Measurements from ENCODE around the gene CCDC97.

CCDC97 gene

DNA sequence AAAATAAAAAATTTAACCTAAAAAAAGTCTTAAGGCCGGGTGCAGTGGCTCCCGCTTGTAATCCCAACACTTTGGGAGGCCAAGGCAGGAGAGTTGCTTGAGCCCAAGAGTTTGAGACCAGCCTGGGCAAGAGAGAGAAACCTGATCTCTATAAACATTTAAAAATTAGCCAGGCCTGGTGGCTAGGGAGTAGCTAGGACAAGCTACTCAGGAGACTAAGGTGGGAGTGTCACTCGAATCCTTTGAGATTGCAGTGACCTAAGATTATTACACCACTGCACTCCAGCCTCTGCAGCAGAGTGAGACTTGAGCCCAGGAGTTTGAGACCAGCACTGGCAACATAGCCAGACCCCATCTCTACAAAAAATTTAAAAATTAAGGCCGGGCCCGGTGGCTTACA lies 1.1 kb downstream of the CCDC97 start:
- Histone ChIP-seq H3K79me2 (ENCODE audit: control insufficient read depth, low read length) (peaks cover 55% of the 10 kb centered on the region), H4K20me1 (ENCODE audit: control insufficient read depth, insufficient read depth, low read depth, low read length) (no peaks in the 10 kb centered on the region), H3K27ac (ENCODE audit: low read depth, low read length) (no peak overlapping the region)

DNA sequence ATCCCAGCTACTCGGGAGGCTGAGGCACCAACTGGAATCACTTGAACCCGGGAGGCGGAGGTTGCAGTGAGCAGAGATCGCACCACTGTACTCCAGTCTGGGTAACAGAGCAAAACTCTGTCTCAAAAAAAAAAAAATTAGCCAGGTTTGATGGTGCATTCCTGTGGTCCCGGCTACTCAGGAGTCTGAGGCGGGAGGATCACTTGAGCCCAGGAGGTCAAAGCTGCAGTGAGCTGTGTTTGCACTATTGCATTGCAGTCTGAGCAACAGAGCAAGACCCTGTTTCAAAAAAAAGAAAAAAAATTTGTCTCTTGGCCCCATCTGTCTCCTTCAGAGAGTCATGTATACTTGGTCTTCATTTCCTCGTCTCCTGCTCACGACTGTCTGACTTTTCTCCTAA lies 1.6 kb downstream of the CCDC97 start:
- Histone ChIP-seq H3F3A (ENCODE audit: control insufficient read depth, insufficient read depth) (peaks cover 19% of the 10 kb centered on the region), H3K79me2 (ENCODE audit: control insufficient read depth, low read length) (peaks cover 56% of the 10 kb centered on the region), H3K4me1 (ENCODE audit: control insufficient read depth, low read length) (peaks cover 39% of the 10 kb centered on the region), H3K4me2 (ENCODE audit: low read length) (peak overlapping the region; percentile 97), H3K9me3 (ENCODE audit: control insufficient read depth, insufficient read depth, low read length) (no peaks in the 10 kb centered on the region), H4K20me1 (ENCODE audit: control insufficient read depth, insufficient read depth, low read depth, low read length) (no peaks in the 10 kb centered on the region), H3K36me3 (ENCODE audit: control insufficient read depth, low read length) (peaks cover 50% of the 10 kb centered on the region), H3K9me2 (replicated peaks; ENCODE audit: control insufficient read depth, low read length) (no peaks in the 10 kb centered on the region), H3K4me3 (ENCODE audit: low read length) (no peak overlapping the region; the same call in 1 of the 2 replicates), H3K27ac (ENCODE audit: low read depth, low read length) (no peak overlapping the region), H3K27me3 (ENCODE audit: control insufficient read depth, low read length) (no peaks in the 10 kb centered on the region)
- TF ChIP-seq EZH2phosphoT487 (IDR thresholded peaks at IDR 0.05; ENCODE audit: borderline replicate concordance, low read length) = no peak
- TF ChIP-seq, protein P1, sequence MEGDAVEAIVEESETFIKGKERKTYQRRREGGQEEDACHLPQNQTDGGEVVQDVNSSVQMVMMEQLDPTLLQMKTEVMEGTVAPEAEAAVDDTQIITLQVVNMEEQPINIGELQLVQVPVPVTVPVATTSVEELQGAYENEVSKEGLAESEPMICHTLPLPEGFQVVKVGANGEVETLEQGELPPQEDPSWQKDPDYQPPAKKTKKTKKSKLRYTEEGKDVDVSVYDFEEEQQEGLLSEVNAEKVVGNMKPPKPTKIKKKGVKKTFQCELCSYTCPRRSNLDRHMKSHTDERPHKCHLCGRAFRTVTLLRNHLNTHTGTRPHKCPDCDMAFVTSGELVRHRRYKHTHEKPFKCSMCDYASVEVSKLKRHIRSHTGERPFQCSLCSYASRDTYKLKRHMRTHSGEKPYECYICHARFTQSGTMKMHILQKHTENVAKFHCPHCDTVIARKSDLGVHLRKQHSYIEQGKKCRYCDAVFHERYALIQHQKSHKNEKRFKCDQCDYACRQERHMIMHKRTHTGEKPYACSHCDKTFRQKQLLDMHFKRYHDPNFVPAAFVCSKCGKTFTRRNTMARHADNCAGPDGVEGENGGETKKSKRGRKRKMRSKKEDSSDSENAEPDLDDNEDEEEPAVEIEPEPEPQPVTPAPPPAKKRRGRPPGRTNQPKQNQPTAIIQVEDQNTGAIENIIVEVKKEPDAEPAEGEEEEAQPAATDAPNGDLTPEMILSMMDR (IDR thresholded peaks at IDR 0.05; ENCODE audit: low read depth, low read length, poor library complexity, severe bottlenecking) = no peak

More for the DNA sequence above, 1.1 kb downstream of the CCDC97 start:
- Histone ChIP-seq H3F3A (ENCODE audit: control insufficient read depth, insufficient read depth) (peaks cover 21% of the 10 kb centered on the region), H3K9me2 (replicated peaks; ENCODE audit: control insufficient read depth, low read length) (no peaks in the 10 kb centered on the region), H3K4me1 (ENCODE audit: control insufficient read depth, low read length) (peaks cover 41% of the 10 kb centered on the region), H3K4me2 (ENCODE audit: low read length) (peak overlapping the region; percentile 97), H3K36me3 (ENCODE audit: control insufficient read depth, low read length) (peaks cover 50% of the 10 kb centered on the region), H3K27me3 (ENCODE audit: control insufficient read depth, low read length) (no peaks in the 10 kb centered on the region), H3K4me3 (ENCODE audit: low read length) (peak overlapping the region; percentile 97), H3K9me3 (ENCODE audit: control insufficient read depth, insufficient read depth, low read length) (no peaks in the 10 kb centered on the region)
- TF ChIP-seq, protein P1 (IDR thresholded peaks at IDR 0.05; ENCODE audit: low read depth, low read length, poor library complexity, severe bottlenecking) = no peak
- no peak for TF ChIP-seq EZH2phosphoT487 (IDR thresholded peaks at IDR 0.05; ENCODE audit: borderline replicate concordance, low read length)

DNA sequence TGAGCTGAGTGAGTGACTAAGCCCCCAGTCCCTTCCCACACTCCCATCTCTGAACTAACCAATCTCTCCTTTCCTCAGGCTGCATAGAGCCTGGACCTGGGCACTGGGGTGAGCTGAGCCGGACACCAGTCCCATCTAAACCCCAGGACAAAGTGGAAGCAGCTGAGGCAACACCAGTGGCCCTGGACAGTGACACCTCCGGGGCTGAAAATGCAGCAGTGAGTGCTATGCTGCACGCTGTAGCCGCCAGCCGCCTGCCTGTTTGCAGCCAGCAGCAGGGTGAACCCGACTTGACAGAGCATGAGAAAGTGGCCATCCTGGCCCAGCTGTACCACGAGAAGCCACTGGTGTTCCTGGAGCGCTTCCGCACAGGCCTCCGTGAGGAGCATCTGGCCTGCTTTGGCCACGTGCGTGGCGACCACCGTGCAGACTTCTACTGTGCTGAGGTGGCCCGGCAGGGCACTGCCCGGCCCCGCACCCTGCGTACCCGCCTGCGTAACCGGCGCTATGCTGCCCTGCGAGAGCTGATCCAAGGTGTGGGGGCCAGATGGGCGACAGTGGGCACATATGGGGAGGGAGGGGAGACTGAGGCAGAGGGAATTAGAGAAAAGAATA lies 6.4 kb downstream of the CCDC97 start:
- Histone ChIP-seq H3K36me3 (ENCODE audit: control insufficient read depth, low read length) (peaks cover 72% of the 10 kb centered on the region), H3K4me2 (ENCODE audit: low read length) (no peak overlapping the region), H3K4me3 (ENCODE audit: low read length) (no peak overlapping the region), H3F3A (ENCODE audit: control insufficient read depth, insufficient read depth) (no peaks in the 10 kb centered on the region), H4K20me1 (ENCODE audit: control insufficient read depth, insufficient read depth, low read depth, low read length) (no peaks in the 10 kb centered on the region), H3K79me2 (ENCODE audit: control insufficient read depth, low read length) (peaks cover 33% of the 10 kb centered on the region), H3K27ac (ENCODE audit: low read depth, low read length) (no peak overlapping the region), H3K9me2 (replicated peaks; ENCODE audit: control insufficient read depth, low read length) (no peaks in the 10 kb centered on the region), H3K27me3 (ENCODE audit: control insufficient read depth, low read length) (no peaks in the 10 kb centered on the region), H3K4me1 (ENCODE audit: control insufficient read depth, low read length) (peaks cover 5% of the 10 kb centered on the region), H3K9me3 (ENCODE audit: control insufficient read depth, insufficient read depth, low read length) (no peaks in the 10 kb centered on the region)
- no peak for TF ChIP-seq EZH2phosphoT487 (IDR thresholded peaks at IDR 0.05; ENCODE audit: borderline replicate concordance, low read length)
- TF ChIP-seq, protein P1 (IDR thresholded peaks at IDR 0.05; ENCODE audit: low read depth, low read length, poor library complexity, severe bottlenecking) = no peak

All from DOHH2 (cell line).